ENCODE results near the gene CSH2. TPM values are rescaled to one million over a fixed set of nuclear protein-coding genes. Genes with fewer than 3 reads are reported as not detected.

Gene CSH2
- total and polyA plus RNA-seq, 9 of the 15 experiments (the other 6 are each of a cell fraction or from before 2014, with no cell fraction given) = not detected

DNA sequence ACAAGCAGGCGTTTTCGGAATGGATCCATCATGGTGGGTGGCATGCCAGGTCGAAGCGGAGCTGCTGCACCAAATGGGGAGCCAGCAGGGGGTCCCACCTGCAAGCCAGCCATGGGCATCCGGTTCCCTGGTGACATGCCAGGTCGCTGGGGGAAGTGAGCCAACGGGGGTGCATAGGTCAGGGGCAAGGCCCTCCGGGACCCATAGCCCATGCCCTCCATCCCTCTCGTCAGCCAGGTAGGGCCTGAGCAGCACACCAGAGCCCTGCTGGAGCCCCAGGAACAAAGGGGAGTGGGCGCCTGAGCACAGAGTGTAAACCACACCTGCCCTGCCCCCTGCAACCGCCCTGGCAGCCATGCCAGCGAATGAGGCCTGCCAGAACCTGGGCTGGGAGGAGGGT, 36.0 kb downstream of the CSH2 start:
- peaks cover 54% of the 10 kb centered on the region for H3K79me2 ChIP-seq (ENCODE audit: control insufficient read depth, insufficient read depth, low read length)
- no peak overlapping the region for H3K4me3 ChIP-seq
- 90% methylated on average over 11 of the region's 12 CpGs for WGBS (ENCODE audit: insufficient coverage, low coverage, missing lambda C conversion rate)
- DNase-seq (ENCODE audit: extremely low read depth in 1 of 4, low spot score in 3 of 4) = no peak
- no peaks in the 10 kb centered on the region for H3K9me1 ChIP-seq (ENCODE audit: control insufficient read depth, insufficient read depth, low read length)
- intact Hi-C loops (cut with micrococcal nuclease) (loop anchor here (10.0 kb wide), 1 partner anchor 143 kb away; no protein-coding TSS in a partner anchor), in situ Hi-C loops (cut with MboI) (loop anchor here (25.0 kb wide), 1 partner anchor 400 kb away; the partner anchor contains the start of gene CYB561)
- no peaks in the 10 kb centered on the region for H3K9me3 ChIP-seq (replicated peaks; ENCODE audit: control insufficient read depth, insufficient read depth, low read depth, low read length)
- H4K20me1 ChIP-seq (replicated peaks; ENCODE audit: control insufficient read depth, insufficient read depth, low read length) = no peaks in the 10 kb centered on the region
- peaks cover 69% of the 10 kb centered on the region for H3K36me3 ChIP-seq (ENCODE audit: control insufficient read depth, insufficient read depth, low read length)
- BruUV-seq (replicated peaks) = no TSS peak
- ChIA-PET CTCF (ENCODE audit: low intra/inter-chr PET ratio) (no interaction called here), POLR2A (interaction anchor here (0.5 to 1.1 kb wide), 3 partner anchors 8 to 505 kb away, joined by 3 read pairs; no protein-coding TSS in a partner anchor)
- no peak overlapping the region for H3K4me2 ChIP-seq (ENCODE audit: insufficient read depth, low read length)
- no peak for ATAC-seq
- FAIRE-seq = no peak
- 0 out of 4 replicates have a peak overlapping the region, but pooled peaks of 1 of the 2 experiments have one; percentile 0 for H3K9ac ChIP-seq (ENCODE audit: insufficient read depth in 1 of 2, low read depth in 2 of 2, low read length in 2 of 2)
- peaks cover 15 to 49% of the 10 kb centered on the region in 2 experiments for H3K4me1 ChIP-seq (replicated peaks in 1 of 2; ENCODE audit: control insufficient read depth in 2 of 2, insufficient read depth in 2 of 2, low read length in 2 of 2)
- no peaks in the 10 kb centered on the region for H3K27me3 ChIP-seq (ENCODE audit: control insufficient read depth in 2 of 2, insufficient read depth in 2 of 2, low read length in 2 of 2)
- no peak overlapping the region for H3K27ac ChIP-seq (ENCODE audit: extremely low read depth, low read depth, low read length)
- TF ChIP-seq ZFX (CRISPR knock-in tag; IDR thresholded peaks at IDR 0.05) (no peak), RBFOX2 (IDR thresholded peaks at IDR 0.05; ENCODE audit: low read depth, low read length) (peak; percentile 57; the same call in 1 of the 2 replicates)
- H2AFZ ChIP-seq (ENCODE audit: low read depth, low read length) = no peak overlapping the region

DNA sequence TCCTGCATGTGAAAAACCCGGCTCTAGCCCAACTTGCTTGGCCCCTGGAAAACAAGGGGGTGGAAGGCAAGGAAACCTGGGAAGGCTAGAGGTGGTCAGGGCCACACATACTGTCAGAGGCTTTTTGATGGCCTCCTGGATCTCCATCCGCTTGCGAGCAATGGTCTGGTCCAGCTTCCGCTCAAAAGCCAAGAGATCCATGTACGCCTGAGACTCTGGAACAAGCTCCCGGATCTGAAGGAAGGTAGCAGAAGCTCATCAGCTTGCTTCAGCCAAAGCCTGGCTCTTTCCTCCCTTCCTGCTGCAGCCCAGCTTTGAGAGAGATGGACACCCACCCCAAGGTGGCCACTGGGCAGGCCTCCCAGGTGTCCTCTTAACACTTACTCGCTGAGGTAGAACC, 36.7 kb downstream of the CSH2 start:
- intact Hi-C loops (cut with micrococcal nuclease) (loop anchor here (10.0 kb wide), 1 partner anchor 142 kb away; no protein-coding TSS in a partner anchor), in situ Hi-C loops (cut with MboI) (loop anchor here (25.0 kb wide), 1 partner anchor 400 kb away; the partner anchor contains the start of gene CYB561)
- H3K9me1 ChIP-seq (ENCODE audit: control insufficient read depth, insufficient read depth, low read length) = no peaks in the 10 kb centered on the region
- H3K27me3 ChIP-seq (ENCODE audit: control insufficient read depth in 2 of 2, insufficient read depth in 2 of 2, low read length in 2 of 2) = no peaks in the 10 kb centered on the region
- 96% methylated on average over 7 of the region's 7 CpGs for WGBS (ENCODE audit: insufficient coverage, low coverage, missing lambda C conversion rate)
- FAIRE-seq (no peak), DNase-seq (ENCODE audit: extremely low read depth in 1 of 4, low spot score in 3 of 4) (no peak), ATAC-seq (no peak)
- CTCF ChIA-PET (ENCODE audit: low intra/inter-chr PET ratio) = no interaction called here
- POLR2A ChIA-PET = interaction anchor here (0.6 kb wide), 3 partner anchors 51 to 125 kb away, joined by 3 read pairs; no protein-coding TSS in a partner anchor
- TF ChIP-seq SMAD2 (IDR thresholded peaks at IDR 0.05; ENCODE audit: low read depth, low read length) = no peak
- TF ChIP-seq NFIX (CRISPR knock-in tag; IDR thresholded peaks at IDR 0.05; ENCODE audit: low read depth) = no peak
- no peak for TF ChIP-seq ZNF583 (CRISPR knock-in tag; IDR thresholded peaks at IDR 0.05)
- TF ChIP-seq HNRNPL (IDR thresholded peaks at IDR 0.05; ENCODE audit: low read depth, low read length) = no peak
- TF ChIP-seq, protein P1, sequence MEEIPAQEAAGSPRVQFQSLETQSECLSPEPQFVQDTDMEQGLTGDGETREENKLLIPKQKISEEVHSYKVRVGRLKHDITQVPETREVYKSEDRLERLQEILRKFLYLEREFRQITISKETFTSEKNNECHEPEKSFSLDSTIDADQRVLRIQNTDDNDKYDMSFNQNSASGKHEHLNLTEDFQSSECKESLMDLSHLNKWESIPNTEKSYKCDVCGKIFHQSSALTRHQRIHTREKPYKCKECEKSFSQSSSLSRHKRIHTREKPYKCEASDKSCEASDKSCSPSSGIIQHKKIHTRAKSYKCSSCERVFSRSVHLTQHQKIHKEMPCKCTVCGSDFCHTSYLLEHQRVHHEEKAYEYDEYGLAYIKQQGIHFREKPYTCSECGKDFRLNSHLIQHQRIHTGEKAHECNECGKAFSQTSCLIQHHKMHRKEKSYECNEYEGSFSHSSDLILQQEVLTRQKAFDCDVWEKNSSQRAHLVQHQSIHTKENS (CRISPR knock-in tag; IDR thresholded peaks at IDR 0.05) = no peak
- TF ChIP-seq TGIF2 (CRISPR knock-in tag; IDR thresholded peaks at IDR 0.05) = no peak
- H4K20me1 ChIP-seq (replicated peaks; ENCODE audit: control insufficient read depth, insufficient read depth, low read length) = no peaks in the 10 kb centered on the region
- no peak overlapping the region for H3K4me2 ChIP-seq (ENCODE audit: insufficient read depth, low read length)
- no peak overlapping the region for H3K4me3 ChIP-seq
- BruUV-seq (replicated peaks) = no TSS peak
- no peak overlapping the region for H2AFZ ChIP-seq (ENCODE audit: low read depth, low read length)
- peaks cover 76% of the 10 kb centered on the region for H3K36me3 ChIP-seq (ENCODE audit: control insufficient read depth, insufficient read depth, low read length)
- H3K9me3 ChIP-seq (replicated peaks; ENCODE audit: control insufficient read depth, insufficient read depth, low read depth, low read length) = no peaks in the 10 kb centered on the region
- peaks cover 15 to 43% of the 10 kb centered on the region in 2 experiments for H3K4me1 ChIP-seq (replicated peaks in 1 of 2; ENCODE audit: control insufficient read depth in 2 of 2, insufficient read depth in 2 of 2, low read length in 2 of 2)
- peaks cover 47% of the 10 kb centered on the region for H3K79me2 ChIP-seq (ENCODE audit: control insufficient read depth, insufficient read depth, low read length)
- no peak overlapping the region for H3K27ac ChIP-seq (ENCODE audit: extremely low read depth, low read depth, low read length)
- peak overlapping the region in 1 of 2 experiments; percentile 33; a peak in 1 of 4 replicates for H3K9ac ChIP-seq (ENCODE audit: insufficient read depth in 1 of 2, low read depth in 2 of 2, low read length in 2 of 2)

All from K562 (cell line).